SK-N-SH (cell line): ENCODE data around the gene SNAI1. TPM values are rescaled to one million over a fixed set of nuclear protein-coding genes. Genes with fewer than 3 reads are reported as not detected.

Experiments used
- CTCF ChIA-PET: fragments of 300-600, 350-600 bp; formaldehyde crosslinking; extraction: SDS; loops from one replicate; lab custom pipeline; 2021; lab: Yijun Ruan, JAX
- POLR2A ChIA-PET: fragments of 350-600 bp; sonication (Branson Sonifier 250); formaldehyde crosslinking; extraction: SDS; loops from one replicate; lab custom pipeline; 2020; ENCODE audit warnings: antibody characterized with exemption, inconsistent platforms; lab: Yijun Ruan, JAX
- DNase-seq: peaks from one replicate; pipeline ENCODE4 v3.0.0; 2012
- H2AFZ ChIP-seq: fragments of 200-600 bp; sonication (generic); 2 replicates; pipeline ENCODE4 v1.8.1; 2016; ENCODE audit warnings: antibody characterized with exemption, mild to moderate bottlenecking, low read depth
- H3F3A ChIP-seq: fragments of 200-600 bp; sonication (generic); replicated peaks from 2 replicates; pipeline ENCODE3; 2016; ENCODE audit warnings: antibody characterized with exemption, mild to moderate bottlenecking; ENCODE audit not compliant: insufficient read depth
- H3K27ac ChIP-seq, 2 experiments: fragments of 200-500 bp in 1 of 2; fragments of 200-600 bp in 1 of 2; sonication (Bioruptor generic) in 1 of 2; sonication (generic), shearing (Covaris generic) in 1 of 2; 2 replicates each; pipeline versions ENCODE4 v1.5.1 to v1.6.1; 2014 to 2016; ENCODE audit warnings: low read depth in 2 of 2, inconsistent platforms in 1 of 2, low read length in 1 of 2, mild to moderate bottlenecking in 1 of 2, mixed read lengths in 1 of 2
- H3K27me3 ChIP-seq: fragments of 200-600 bp; sonication (generic), shearing (Covaris generic); 2 replicates; pipeline ENCODE4 v1.6.1; 2016; ENCODE audit warnings: mixed run types; ENCODE audit not compliant: insufficient read depth
- H3K36me3 ChIP-seq, 2 experiments: fragments of 200-500 bp in 1 of 2; fragments of 200-600 bp in 1 of 2; sonication (Bioruptor generic) in 1 of 2; sonication (generic) in 1 of 2; replicated peaks in 1 of 2; 2 replicates each; pipeline versions ENCODE3 to v1.5.1; 2014 to 2016; ENCODE audit warnings: low read length in 1 of 2, mild to moderate bottlenecking in 1 of 2; ENCODE audit not compliant: insufficient read depth in 2 of 2, control insufficient read depth in 1 of 2
- H3K4me1 ChIP-seq, 2 experiments: fragments of 200-500 bp in 1 of 2; fragments of 200-600 bp in 1 of 2; sonication (Bioruptor generic) in 1 of 2; sonication (generic), shearing (Covaris generic) in 1 of 2; 2 replicates each; pipeline versions ENCODE4 v1.5.1 to v1.6.1; 2014 to 2016; ENCODE audit warnings: low read depth in 1 of 2, low read length in 1 of 2, mixed run types in 1 of 2; ENCODE audit not compliant: insufficient read depth in 2 of 2, control insufficient read depth in 1 of 2
- H3K4me2 ChIP-seq: fragments of 200-600 bp; sonication (generic), shearing (Covaris generic); 2 replicates; pipeline ENCODE4 v1.6.1; 2017; ENCODE audit warnings: mixed run types
- H3K4me3 ChIP-seq, 2 experiments: fragments of 200-500 bp in 1 of 2; fragments of 200-600 bp in 1 of 2; sonication (Bioruptor generic) in 1 of 2; sonication (generic), shearing (Covaris generic) in 1 of 2; 2 replicates each; pipeline versions ENCODE4 v1.5.1 to v1.8.1; 2014 to 2016; ENCODE audit warnings: low read depth in 2 of 2, inconsistent platforms in 1 of 2, low read length in 1 of 2, mild to moderate bottlenecking in 1 of 2, mixed read lengths in 1 of 2, moderate library complexity in 1 of 2
- H3K79me2 ChIP-seq: fragments of 200-600 bp; sonication (generic); 2 replicates; pipeline ENCODE4 v1.8.1; 2017; ENCODE audit warnings: mild to moderate bottlenecking; ENCODE audit not compliant: insufficient read depth
- H3K9ac ChIP-seq: fragments of 200-600 bp; sonication (generic); 2 replicates; pipeline ENCODE4 v1.6.1; 2017; ENCODE audit warnings: mixed run types
- H3K9me2 ChIP-seq: fragments of 200-600 bp; sonication (generic); 2 replicates; pipeline ENCODE4 v1.6.1; 2017; ENCODE audit warnings: mixed run types
- H3K9me3 ChIP-seq: fragments of 200-600 bp; sonication (generic); 2 replicates; pipeline ENCODE4 v1.6.1; 2017; ENCODE audit warnings: mixed run types, mild to moderate bottlenecking, moderate library complexity
- H4K20me1 ChIP-seq: fragments of 200-600 bp; sonication (generic); 2 replicates; pipeline ENCODE4 v1.6.1; 2017; ENCODE audit warnings: mild to moderate bottlenecking, mixed run types; ENCODE audit not compliant: insufficient read depth
- CHD2 ChIP-seq: fragments of 150-350 bp; IDR thresholded peaks from 2 replicates; pipeline ENCODE4 v1.6.1; 2018; ENCODE audit warnings: low read length; ENCODE audit not compliant: partially characterized antibody
- EP300 ChIP-seq, 2 experiments: IDR thresholded peaks; 2 replicates each; pipeline versions ENCODE4 v1.4.0 to v1.6.1; 2012; ENCODE audit warnings: borderline replicate concordance in 1 of 2, low read depth in 1 of 2, low read length in 1 of 2
- FOXM1 ChIP-seq: IDR thresholded peaks from 2 replicates; pipeline ENCODE4 v1.4.0; 2012; ENCODE audit warnings: low read depth, mild to moderate bottlenecking
- GABPA ChIP-seq: IDR thresholded peaks from 2 replicates; pipeline ENCODE4 v1.4.0; 2012; ENCODE audit warnings: low read depth, mild to moderate bottlenecking
- IRF3 ChIP-seq: fragments of 150-350 bp; IDR thresholded peaks from 2 replicates; pipeline ENCODE4 v1.6.1; 2016; ENCODE audit warnings: mild to moderate bottlenecking, low read depth, low read length
- JUND ChIP-seq: IDR thresholded peaks from 2 replicates; pipeline ENCODE4 v1.4.0; 2012
- MEF2A ChIP-seq: IDR thresholded peaks from 2 replicates; pipeline ENCODE4 v1.4.0; 2012; ENCODE audit warnings: low read depth, borderline replicate concordance
- MXI1 ChIP-seq: IDR thresholded peaks from 2 replicates; pipeline ENCODE4 v1.6.1; 2012; ENCODE audit warnings: mild to moderate bottlenecking, low read depth, low read length, improper control_type of control experiment
- NFIC ChIP-seq: IDR thresholded peaks from 2 replicates; pipeline ENCODE4 v1.4.0; 2012; ENCODE audit warnings: borderline replicate concordance
- NRF1 ChIP-seq: IDR thresholded peaks from 2 replicates; pipeline ENCODE4 v1.6.1; 2012; ENCODE audit warnings: low read depth, mild to moderate bottlenecking, low read length
- PBX3 ChIP-seq: IDR thresholded peaks from 2 replicates; pipeline ENCODE4; 2012
- RAD21 ChIP-seq: IDR thresholded peaks from 2 replicates; pipeline ENCODE4 v1.6.1; 2012; ENCODE audit warnings: mild to moderate bottlenecking, low read length
- SIN3A ChIP-seq: IDR thresholded peaks from 2 replicates; pipeline ENCODE4 v1.6.1; 2012; ENCODE audit warnings: low read depth, mild to moderate bottlenecking, low read length, moderate library complexity, borderline replicate concordance
- SMC3 ChIP-seq: IDR thresholded peaks from 2 replicates; pipeline ENCODE4 v1.6.1; 2012; ENCODE audit warnings: low read depth, low read length, improper control_type of control experiment
- TEAD4 ChIP-seq: IDR thresholded peaks from 2 replicates; pipeline ENCODE4 v1.4.0; 2012; ENCODE audit warnings: mild to moderate bottlenecking, borderline replicate concordance; ENCODE audit not compliant: insufficient read depth
- USF1 ChIP-seq: IDR thresholded peaks from 2 replicates; pipeline ENCODE4 v1.4.0; 2012; ENCODE audit warnings: low read depth, borderline replicate concordance
- USF2 ChIP-seq: fragments of 150-350 bp; IDR thresholded peaks from 2 replicates; pipeline ENCODE4 v1.6.1; 2017; ENCODE audit warnings: antibody characterized with exemption, low read length, low read depth, borderline replicate concordance
- YY1 ChIP-seq: IDR thresholded peaks from 2 replicates; pipeline ENCODE4 v1.4.0; 2012; ENCODE audit warnings: low read depth, mild to moderate bottlenecking
- ZBTB33 ChIP-seq: IDR thresholded peaks from 2 replicates; pipeline ENCODE4 v1.4.0; 2012; ENCODE audit warnings: low read depth, borderline replicate concordance
- WGBS: methylation state at CpG from one replicate; pipeline ENCODE4 v1.1.6; 2017; ENCODE audit warnings: low lambda C conversion rate; 5-methylcytosine and 5-hydroxymethylcytosine counted together
- polyA plus RNA-seq, 3 experiments: library from polyadenylated mRNA; depleted of rRNA; stranded (reverse); fragments of >200 nt; gene quantifications; 2 replicates each; pipeline ENCODE4 v1.2.3, GENCODE V29; 2012

Gene SNAI1
- polyA plus RNA-seq, 1 of the 3 experiments (the other 2 are of a cell fraction) = 6.2 TPM

- CTCF ChIA-PET = interaction anchor here (0.8 to 4.2 kb wide), 7 partner anchors 12 to 140 kb away, joined by 3 to 16 read pairs (median 4); no protein-coding TSS in a partner anchor
- 98% methylated on average over 9 of the region's 10 CpGs for WGBS
- H3K4me2 ChIP-seq = no peak overlapping the region
- no peaks in the 10 kb centered on the region for H3K9me2 ChIP-seq
- no peaks in the 10 kb centered on the region for H3K9me3 ChIP-seq
- no peaks in the 10 kb centered on the region; the same call in 1 of the 2 replicates for H4K20me1 ChIP-seq
- no peak overlapping the region for H3K4me3 ChIP-seq
- POLR2A ChIA-PET = no interaction called here
- H2AFZ ChIP-seq = no peak overlapping the region
- peaks cover 38% of the 10 kb centered on the region for H3F3A ChIP-seq
- no peaks in the 10 kb centered on the region for H3K27me3 ChIP-seq
- peaks cover 23 to 52% of the 10 kb centered on the region in 2 experiments for H3K36me3 ChIP-seq
- no peak for DNase-seq
- no peak overlapping the region for H3K9ac ChIP-seq
- no peak for TF ChIP-seq RAD21
- TF ChIP-seq FOXM1 = no peak
- TF ChIP-seq SMC3 = no peak
- TF ChIP-seq MXI1 = no peak
- TF ChIP-seq NFIC = no peak
- no peak for TF ChIP-seq TEAD4
- no peak for TF ChIP-seq USF1
- TF ChIP-seq GABPA = no peak
- TF ChIP-seq PBX3 = no peak
- no peak for TF ChIP-seq MEF2A
- H3K27ac ChIP-seq = no peak overlapping the region
- H3K79me2 ChIP-seq = peaks cover 60% of the 10 kb centered on the region
- H3K4me1 ChIP-seq = peaks cover 0 to 24% of the 10 kb centered on the region in 2 experiments; a peak in 2 of 4 replicates
Measured at GRCh38 chr20:49945701-49946477, 36.9 kb upstream of the SNAI1 start.

- POLR2A ChIA-PET = no interaction called here
- Histone ChIP-seq H3K9ac (peak overlapping the region; percentile 81), H3K36me3 (peaks cover 30 to 49% of the 10 kb centered on the region in 2 experiments), H3K9me2 (no peaks in the 10 kb centered on the region), H3K4me2 (peak overlapping the region; percentile 41), H3K79me2 (peaks cover 52% of the 10 kb centered on the region), H3K27me3 (no peaks in the 10 kb centered on the region), H2AFZ (no peak overlapping the region), H3K4me3 (no peak overlapping the region), H3K9me3 (no peaks in the 10 kb centered on the region), H4K20me1 (no peaks in the 10 kb centered on the region)
- CTCF ChIA-PET = interaction anchor here (0.5 kb wide), 1 partner anchor 17 kb away, joined by 3 read pairs; no protein-coding TSS in a partner anchor
- DNase-seq = no peak
- WGBS = 96% methylated on average over 3 of the region's 3 CpGs
- TF ChIP-seq TEAD4 (no peak), EP300 (IDR thresholded peaks at IDR 0.05; ENCODE audit: borderline replicate concordance in 1 of 2, low read depth in 1 of 2, low read length in 1 of 2) (no peak), USF2 (no peak), RAD21 (no peak), IRF3 (no peak), SIN3A (no peak), JUND (no peak), NRF1 (no peak), YY1 (no peak), PBX3 (no peak), ZBTB33 (no peak), CHD2 (no peak), MXI1 (no peak)
- TF ChIP-seq, all 33 proteins: peak for 0
- Histone ChIP-seq H3F3A (peaks cover 59% of the 10 kb centered on the region), H3K4me1 (peaks cover 0 to 25% of the 10 kb centered on the region in 2 experiments; a peak in 2 of 4 replicates), H3K27ac (peak overlapping the region in 1 of 2 experiments; percentile 99; a peak in 2 of 4 replicates)
Measured at GRCh38 chr20:49948178-49948577, 34.6 kb upstream of the SNAI1 start.
